Stimulated activated CD4-positive, alpha-beta T cell treated with anti-CD3 and anti-CD28 coated beads, TNF-alpha, amount 100 ng/mL, for 48 hours (primary cell): ENCODE measurements around the gene PNMT.
"Not testable (repeated sequence)": the region's sequence is repeated elsewhere in the genome, so short reads cannot be mapped to it uniquely, and the experiment has no call there.

ENCODE experiments used
- DNase-seq, 3 donors: peaks; one replicate each; pipeline ENCODE4 v3.0.0-alpha.2; 2020; ENCODE audit warnings: low read depth in 3 of 3

The PNMT gene

GRCh38 chr17:39709319-39709997, 41.2 kb downstream of the PNMT start:
- DNase-seq = no peak

GRCh38 chr17:39709998-39710964, 42.0 kb downstream of the PNMT start:
- no peak for DNase-seq

GRCh38 chr17:39711071-39711470, 42.8 kb downstream of the PNMT start:
- DNase-seq = not testable (repeated sequence)

GRCh38 chr17:39711851-39712250, 43.6 kb downstream of the PNMT start:
- DNase-seq = no peak

GRCh38 chr17:39714234-39714633, 46.0 kb downstream of the PNMT start:
- DNase-seq = no peak

GRCh38 chr17:39715375-39716072, 47.3 kb downstream of the PNMT start:
- DNase-seq = no peak

- no peak for DNase-seq
These were observed 48.0 kb downstream of the PNMT start for GRCh38 chr17:39716073-39716818.

- DNase-seq = no peak
These were observed 48.8 kb downstream of the PNMT start for GRCh38 chr17:39716879-39717536.

GRCh38 chr17:39717660-39718059, 49.4 kb downstream of the PNMT start:
- no peak for DNase-seq

- no peak for DNase-seq
These were observed 51.5 kb downstream of the PNMT start for GRCh38 chr17:39719563-39720355.
